Body of pancreas (tissue), 4 donors: ENCODE measurements around the gene ARHGAP26.

Experiments used
- POLR2A ChIP-seq, 3 donors: fragments of 450-650 bp; IDR thresholded peaks; one replicate each; pipeline ENCODE4 v1.6.1; 2016; ENCODE audit warnings: antibody characterized with exemption in 3 of 3, mild to moderate bottlenecking in 2 of 3
- TF ChIP-seq, protein P1 (sequence below), 7 experiments: fragments of 450-650 bp in 4 of 7; fragments of 200-600 bp in 3 of 7; sonication (generic) in 3 of 7; IDR thresholded peaks; one replicate each; pipeline ENCODE4 v1.5.1; 2016 to 2019; ENCODE audit warnings: antibody characterized with exemption in 7 of 7

DNA sequence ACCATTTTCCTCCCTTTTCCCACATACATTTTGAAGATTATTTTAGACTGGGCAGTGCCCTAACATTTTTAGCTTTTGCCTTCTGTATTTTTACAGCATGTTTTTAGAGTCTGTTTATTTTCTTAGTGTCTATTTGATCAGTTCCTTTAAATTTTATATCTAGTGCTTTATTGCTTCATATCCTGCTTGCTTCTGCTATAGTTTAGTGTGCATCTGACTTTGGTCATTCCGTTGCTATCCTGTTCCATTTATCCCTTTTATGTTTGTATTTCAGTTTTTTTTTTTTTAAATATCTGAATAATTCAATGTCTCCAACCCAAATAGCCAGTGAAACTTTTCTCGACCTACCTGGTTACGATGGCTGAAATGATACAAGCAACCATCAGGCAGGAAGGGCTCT, 203.8 kb downstream of the ARHGAP26 start:
- TF ChIP-seq, protein P1, sequence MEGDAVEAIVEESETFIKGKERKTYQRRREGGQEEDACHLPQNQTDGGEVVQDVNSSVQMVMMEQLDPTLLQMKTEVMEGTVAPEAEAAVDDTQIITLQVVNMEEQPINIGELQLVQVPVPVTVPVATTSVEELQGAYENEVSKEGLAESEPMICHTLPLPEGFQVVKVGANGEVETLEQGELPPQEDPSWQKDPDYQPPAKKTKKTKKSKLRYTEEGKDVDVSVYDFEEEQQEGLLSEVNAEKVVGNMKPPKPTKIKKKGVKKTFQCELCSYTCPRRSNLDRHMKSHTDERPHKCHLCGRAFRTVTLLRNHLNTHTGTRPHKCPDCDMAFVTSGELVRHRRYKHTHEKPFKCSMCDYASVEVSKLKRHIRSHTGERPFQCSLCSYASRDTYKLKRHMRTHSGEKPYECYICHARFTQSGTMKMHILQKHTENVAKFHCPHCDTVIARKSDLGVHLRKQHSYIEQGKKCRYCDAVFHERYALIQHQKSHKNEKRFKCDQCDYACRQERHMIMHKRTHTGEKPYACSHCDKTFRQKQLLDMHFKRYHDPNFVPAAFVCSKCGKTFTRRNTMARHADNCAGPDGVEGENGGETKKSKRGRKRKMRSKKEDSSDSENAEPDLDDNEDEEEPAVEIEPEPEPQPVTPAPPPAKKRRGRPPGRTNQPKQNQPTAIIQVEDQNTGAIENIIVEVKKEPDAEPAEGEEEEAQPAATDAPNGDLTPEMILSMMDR (IDR thresholded peaks at IDR 0.05) = no peak
- TF ChIP-seq POLR2A (IDR thresholded peaks at IDR 0.05) = no peak
